ENCODE results near the gene STAG1. TPM values are rescaled to one million over a fixed set of nuclear protein-coding genes. Genes with fewer than 3 reads are reported as not detected.

Gene STAG1
- total and polyA plus RNA-seq, 4 donors: 4.6 to 28.0 (median 16.6) TPM

DNA sequence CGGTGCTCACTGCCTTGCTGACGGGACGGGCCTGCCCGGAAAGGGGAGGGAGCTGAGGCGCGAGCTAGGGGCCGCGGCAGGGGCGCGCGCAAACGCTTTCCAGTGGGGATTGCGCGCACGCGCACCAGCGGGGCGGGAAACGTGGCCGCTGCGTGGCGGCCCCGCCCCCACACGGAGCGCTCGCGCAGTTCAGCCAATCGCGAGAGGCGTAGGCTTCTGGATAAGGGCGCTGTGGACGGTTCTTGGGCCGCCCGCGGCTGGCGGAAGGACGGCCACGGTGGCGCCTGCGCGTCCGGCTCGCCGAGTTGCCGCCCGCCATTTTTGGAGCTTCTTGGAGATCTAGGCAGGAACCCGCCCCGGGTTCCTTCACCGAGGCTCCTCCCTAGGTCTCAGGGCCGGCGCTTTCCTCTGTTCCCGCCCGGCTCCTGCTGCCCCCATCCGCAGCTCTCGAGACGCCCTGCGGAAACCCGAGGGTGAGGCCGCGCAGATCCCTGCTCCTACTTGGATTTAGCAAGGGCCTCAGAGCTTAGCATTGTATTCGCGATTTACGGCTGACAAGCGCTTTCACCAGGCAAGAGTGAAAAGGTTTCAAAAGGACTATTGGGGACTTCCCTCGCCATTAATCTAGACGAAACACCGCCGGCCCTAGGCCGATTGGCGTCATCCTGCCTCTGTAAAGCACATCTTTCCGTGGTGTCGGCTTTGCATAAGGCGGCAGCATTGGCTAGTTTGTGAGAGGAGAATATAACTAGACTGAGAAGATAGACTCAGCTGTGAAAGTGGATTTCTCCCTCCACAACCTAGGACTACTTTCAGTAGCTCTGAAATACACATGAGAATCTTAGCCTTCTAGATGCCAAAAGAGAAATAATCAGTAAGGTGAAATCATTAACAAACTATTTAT lies 496 bp upstream of the STAG1 start:
- Histone ChIP-seq H3K9ac (ENCODE audit: low read depth in 1 of 2, low read length in 2 of 2) (peak overlapping the region; percentile 92 to 98), H3K27me3 (ENCODE audit: control insufficient read depth in 4 of 4, insufficient read depth in 4 of 4, low read length in 3 of 4) (no peaks in the 10 kb centered on the region), H3K9me3 (ENCODE audit: control insufficient read depth in 4 of 4, low read length in 3 of 4) (no peaks in the 10 kb centered on the region), H3K36me3 (ENCODE audit: control insufficient read depth in 4 of 4, insufficient read depth in 3 of 4, low read depth in 1 of 4, low read length in 3 of 4) (no peaks in the 10 kb centered on the region), H3K4me3 (ENCODE audit: low read depth in 1 of 3, low read length in 3 of 3) (peak overlapping the region; percentile 73 to 97 (median 81)), H3K27ac (ENCODE audit: low read depth in 1 of 2, low read length in 2 of 2) (peak overlapping the region; percentile 99 to 100), H3K4me1 (ENCODE audit: control insufficient read depth in 4 of 4, insufficient read depth in 4 of 4, low read length in 3 of 4) (peaks cover 0 to 22% (median 6%) of the 10 kb centered on the region in 4 donors)
- no peak for TF ChIP-seq NR2F2 (IDR thresholded peaks at IDR 0.05)
- TF ChIP-seq GABPA (IDR thresholded peaks at IDR 0.05 in 1 of 2, conservative IDR thresholded peaks at IDR 0.05 in 1 of 2): peak in 1 of 2 donors; percentile 41
- TF ChIP-seq, protein P1, sequence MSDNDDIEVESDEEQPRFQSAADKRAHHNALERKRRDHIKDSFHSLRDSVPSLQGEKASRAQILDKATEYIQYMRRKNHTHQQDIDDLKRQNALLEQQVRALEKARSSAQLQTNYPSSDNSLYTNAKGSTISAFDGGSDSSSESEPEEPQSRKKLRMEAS (IDR thresholded peaks at IDR 0.05): peak; percentile 43
- peak; percentile 97 for TF ChIP-seq YY1 (IDR thresholded peaks at IDR 0.05)
- TF ChIP-seq TAF1 (conservative IDR thresholded peaks at IDR 0.05): peak; percentile 38
- TF ChIP-seq, protein P2, sequence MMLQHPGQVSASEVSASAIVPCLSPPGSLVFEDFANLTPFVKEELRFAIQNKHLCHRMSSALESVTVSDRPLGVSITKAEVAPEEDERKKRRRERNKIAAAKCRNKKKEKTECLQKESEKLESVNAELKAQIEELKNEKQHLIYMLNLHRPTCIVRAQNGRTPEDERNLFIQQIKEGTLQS (IDR thresholded peaks at IDR 0.05): no peak
- TF ChIP-seq JUND (IDR thresholded peaks at IDR 0.05): no peak
- TF ChIP-seq, protein P3, sequence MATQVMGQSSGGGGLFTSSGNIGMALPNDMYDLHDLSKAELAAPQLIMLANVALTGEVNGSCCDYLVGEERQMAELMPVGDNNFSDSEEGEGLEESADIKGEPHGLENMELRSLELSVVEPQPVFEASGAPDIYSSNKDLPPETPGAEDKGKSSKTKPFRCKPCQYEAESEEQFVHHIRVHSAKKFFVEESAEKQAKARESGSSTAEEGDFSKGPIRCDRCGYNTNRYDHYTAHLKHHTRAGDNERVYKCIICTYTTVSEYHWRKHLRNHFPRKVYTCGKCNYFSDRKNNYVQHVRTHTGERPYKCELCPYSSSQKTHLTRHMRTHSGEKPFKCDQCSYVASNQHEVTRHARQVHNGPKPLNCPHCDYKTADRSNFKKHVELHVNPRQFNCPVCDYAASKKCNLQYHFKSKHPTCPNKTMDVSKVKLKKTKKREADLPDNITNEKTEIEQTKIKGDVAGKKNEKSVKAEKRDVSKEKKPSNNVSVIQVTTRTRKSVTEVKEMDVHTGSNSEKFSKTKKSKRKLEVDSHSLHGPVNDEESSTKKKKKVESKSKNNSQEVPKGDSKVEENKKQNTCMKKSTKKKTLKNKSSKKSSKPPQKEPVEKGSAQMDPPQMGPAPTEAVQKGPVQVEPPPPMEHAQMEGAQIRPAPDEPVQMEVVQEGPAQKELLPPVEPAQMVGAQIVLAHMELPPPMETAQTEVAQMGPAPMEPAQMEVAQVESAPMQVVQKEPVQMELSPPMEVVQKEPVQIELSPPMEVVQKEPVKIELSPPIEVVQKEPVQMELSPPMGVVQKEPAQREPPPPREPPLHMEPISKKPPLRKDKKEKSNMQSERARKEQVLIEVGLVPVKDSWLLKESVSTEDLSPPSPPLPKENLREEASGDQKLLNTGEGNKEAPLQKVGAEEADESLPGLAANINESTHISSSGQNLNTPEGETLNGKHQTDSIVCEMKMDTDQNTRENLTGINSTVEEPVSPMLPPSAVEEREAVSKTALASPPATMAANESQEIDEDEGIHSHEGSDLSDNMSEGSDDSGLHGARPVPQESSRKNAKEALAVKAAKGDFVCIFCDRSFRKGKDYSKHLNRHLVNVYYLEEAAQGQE (IDR thresholded peaks at IDR 0.05): peak; percentile 85
- TF ChIP-seq HNF4G (IDR thresholded peaks at IDR 0.05): no peak
- TF ChIP-seq RXRA (IDR thresholded peaks at IDR 0.05): peak in 1 of 2 donors; percentile 6
- no peak for TF ChIP-seq FOXA1 (IDR thresholded peaks at IDR 0.05)
- TF ChIP-seq, protein P4, sequence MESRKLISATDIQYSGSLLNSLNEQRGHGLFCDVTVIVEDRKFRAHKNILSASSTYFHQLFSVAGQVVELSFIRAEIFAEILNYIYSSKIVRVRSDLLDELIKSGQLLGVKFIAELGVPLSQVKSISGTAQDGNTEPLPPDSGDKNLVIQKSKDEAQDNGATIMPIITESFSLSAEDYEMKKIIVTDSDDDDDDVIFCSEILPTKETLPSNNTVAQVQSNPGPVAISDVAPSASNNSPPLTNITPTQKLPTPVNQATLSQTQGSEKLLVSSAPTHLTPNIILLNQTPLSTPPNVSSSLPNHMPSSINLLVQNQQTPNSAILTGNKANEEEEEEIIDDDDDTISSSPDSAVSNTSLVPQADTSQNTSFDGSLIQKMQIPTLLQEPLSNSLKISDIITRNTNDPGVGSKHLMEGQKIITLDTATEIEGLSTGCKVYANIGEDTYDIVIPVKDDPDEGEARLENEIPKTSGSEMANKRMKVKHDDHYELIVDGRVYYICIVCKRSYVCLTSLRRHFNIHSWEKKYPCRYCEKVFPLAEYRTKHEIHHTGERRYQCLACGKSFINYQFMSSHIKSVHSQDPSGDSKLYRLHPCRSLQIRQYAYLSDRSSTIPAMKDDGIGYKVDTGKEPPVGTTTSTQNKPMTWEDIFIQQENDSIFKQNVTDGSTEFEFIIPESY (IDR thresholded peaks at IDR 0.05): peak; percentile 30
- peak; percentile 69 for TF ChIP-seq SP1 (IDR thresholded peaks at IDR 0.05)
- TF ChIP-seq, protein P5, sequence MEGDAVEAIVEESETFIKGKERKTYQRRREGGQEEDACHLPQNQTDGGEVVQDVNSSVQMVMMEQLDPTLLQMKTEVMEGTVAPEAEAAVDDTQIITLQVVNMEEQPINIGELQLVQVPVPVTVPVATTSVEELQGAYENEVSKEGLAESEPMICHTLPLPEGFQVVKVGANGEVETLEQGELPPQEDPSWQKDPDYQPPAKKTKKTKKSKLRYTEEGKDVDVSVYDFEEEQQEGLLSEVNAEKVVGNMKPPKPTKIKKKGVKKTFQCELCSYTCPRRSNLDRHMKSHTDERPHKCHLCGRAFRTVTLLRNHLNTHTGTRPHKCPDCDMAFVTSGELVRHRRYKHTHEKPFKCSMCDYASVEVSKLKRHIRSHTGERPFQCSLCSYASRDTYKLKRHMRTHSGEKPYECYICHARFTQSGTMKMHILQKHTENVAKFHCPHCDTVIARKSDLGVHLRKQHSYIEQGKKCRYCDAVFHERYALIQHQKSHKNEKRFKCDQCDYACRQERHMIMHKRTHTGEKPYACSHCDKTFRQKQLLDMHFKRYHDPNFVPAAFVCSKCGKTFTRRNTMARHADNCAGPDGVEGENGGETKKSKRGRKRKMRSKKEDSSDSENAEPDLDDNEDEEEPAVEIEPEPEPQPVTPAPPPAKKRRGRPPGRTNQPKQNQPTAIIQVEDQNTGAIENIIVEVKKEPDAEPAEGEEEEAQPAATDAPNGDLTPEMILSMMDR (IDR thresholded peaks at IDR 0.05; ENCODE audit: low read depth, low read length, missing input control): peak; percentile 11
- peak; percentile 0 to 3 for TF ChIP-seq HNF4A (conservative IDR thresholded peaks at IDR 0.05)
- TF ChIP-seq RAD21 (IDR thresholded peaks at IDR 0.05): peak; percentile 65 to 69
- TF ChIP-seq FOXA2 (IDR thresholded peaks at IDR 0.05): no peak
- TF ChIP-seq EGR1 (IDR thresholded peaks at IDR 0.05; ENCODE audit: low read depth in 2 of 2): peak in 1 of 2 donors; percentile 43
- DNase-seq (ENCODE audit: low spot score): peak; percentile 99
- WGBS: under 1% methylated on average over 73 of the region's 73 CpGs
